GM23338 (cell line): ENCODE measurements around the gene PKNOX2. TPM values are rescaled to one million over a fixed set of nuclear protein-coding genes. Genes with fewer than 3 reads are reported as not detected.

Experiments used
- ATAC-seq: fragments of 200-7000 bp; cut with Tn5 transposase; 3 replicates; pipeline ENCODE4 v1.9.1; 2020
- DNase-seq: peaks from one replicate; pipeline ENCODE4 v3.0.0-alpha.2; 2015; ENCODE audit warnings: low spot score
- H2AFZ ChIP-seq: fragments of 200-600 bp; sonication (generic); 2 replicates; pipeline ENCODE4 v1.8.0; 2016; ENCODE audit warnings: antibody characterized with exemption, mild to moderate bottlenecking, moderate library complexity
- H3F3A ChIP-seq: fragments of 200-600 bp; sonication (generic); replicated peaks from 2 replicates; pipeline ENCODE4 v1.8.0; 2017; ENCODE audit warnings: antibody characterized with exemption, mixed run types, low read depth
- H3K27ac ChIP-seq: fragments of 200-600 bp; sonication (generic); 2 replicates; pipeline ENCODE4 v1.6.1; 2016; ENCODE audit warnings: low read depth
- H3K27me3 ChIP-seq: fragments of 200-600 bp; sonication (generic); 2 replicates; pipeline ENCODE4 v1.8.0; 2016; ENCODE audit warnings: mild to moderate bottlenecking, mixed run types, moderate library complexity; ENCODE audit not compliant: insufficient read depth
- H3K36me3 ChIP-seq: fragments of 200-600 bp; sonication (generic); 2 replicates; pipeline ENCODE4 v1.8.0; 2016; ENCODE audit warnings: mild to moderate bottlenecking; ENCODE audit not compliant: insufficient read depth
- H3K4me1 ChIP-seq: fragments of 200-600 bp; sonication (generic); 2 replicates; pipeline ENCODE4 v1.8.0; 2016; ENCODE audit warnings: mild to moderate bottlenecking, moderate library complexity; ENCODE audit not compliant: insufficient read depth
- H3K4me2 ChIP-seq: fragments of 200-600 bp; sonication (generic); 2 replicates; pipeline ENCODE4 v1.7.1; 2017; ENCODE audit warnings: mixed run types
- H3K4me3 ChIP-seq: fragments of 200-600 bp; sonication (generic); 2 replicates; pipeline ENCODE4 v1.6.1; 2016; ENCODE audit warnings: mixed run types
- H3K79me2 ChIP-seq: fragments of 200-600 bp; sonication (generic); replicated peaks from 2 replicates; pipeline ENCODE4 v1.8.0; 2017; ENCODE audit warnings: mild to moderate bottlenecking; ENCODE audit not compliant: insufficient read depth
- H3K9me2 ChIP-seq: fragments of 200-600 bp; sonication (generic); 2 replicates; pipeline ENCODE4 v1.8.0; 2017; ENCODE audit not compliant: insufficient read depth
- H4K20me1 ChIP-seq: fragments of 200-600 bp; sonication (generic); replicated peaks from 2 replicates; pipeline ENCODE4 v1.8.0; 2017; ENCODE audit warnings: mild to moderate bottlenecking; ENCODE audit not compliant: insufficient read depth
- H3K27ac Mint-ChIP-seq: 2 replicates; pipeline ENCODE4 v1.8.0; 2020; ENCODE audit warnings: inconsistent platforms, mild to moderate bottlenecking, moderate library complexity, mixed read lengths
- H3K27me3 Mint-ChIP-seq: 3 replicates; pipeline ENCODE4 v1.8.0; 2022; ENCODE audit warnings: low read depth, mild to moderate bottlenecking, moderate library complexity, mixed read lengths, inconsistent platforms; ENCODE audit not compliant: insufficient read depth, poor library complexity
- H3K36me3 Mint-ChIP-seq: 3 replicates; pipeline ENCODE4 v1.8.0; 2021; ENCODE audit warnings: low read depth, mild to moderate bottlenecking, inconsistent platforms, moderate library complexity, mixed read lengths
- H3K4me1 Mint-ChIP-seq: 3 replicates; pipeline ENCODE4 v1.8.0; 2020; ENCODE audit warnings: mild to moderate bottlenecking, inconsistent platforms, mixed read lengths
- H3K4me3 Mint-ChIP-seq: 3 replicates; pipeline ENCODE4 v1.8.0; 2021; ENCODE audit warnings: moderate library complexity, mild to moderate bottlenecking, inconsistent platforms, mixed read lengths
- H3K9me3 Mint-ChIP-seq: 3 replicates; pipeline ENCODE4 v1.8.0; 2020; ENCODE audit warnings: moderate library complexity, mild to moderate bottlenecking, inconsistent platforms, mixed read lengths
- CTCF ChIP-seq, 2 experiments: fragments of 200-600 bp in 1 of 2; sonication (generic) in 1 of 2; conservative IDR thresholded peaks; 2 replicates each; pipeline versions ENCODE4 v1.5.1 to v1.6.1; 2016 to 2017; ENCODE audit warnings: antibody characterized with exemption in 2 of 2, low read depth in 2 of 2, mild to moderate bottlenecking in 2 of 2, moderate library complexity in 1 of 2
- NANOG ChIP-seq: IDR thresholded peaks from 2 replicates; pipeline ENCODE4 v1.6.1; 2016; ENCODE audit warnings: antibody characterized with exemption, borderline replicate concordance
- POLR2AphosphoS5 ChIP-seq: IDR thresholded peaks from 2 replicates; pipeline ENCODE4 v1.6.1; 2016; ENCODE audit warnings: antibody characterized with exemption, low read depth
- ZNF331 ChIP-seq: fragments of 250-450 bp; sonication (Bioruptor Pico); IDR thresholded peaks from 2 replicates; pipeline ENCODE4 v1.5.0; 2020; ENCODE audit warnings: low read depth, mild to moderate bottlenecking, moderate library complexity
- polyA plus RNA-seq: library from polyadenylated mRNA; unstranded; fragments of >200 nt; fragmentation: Nextera tagmentation; extraction: Ambion mirVana; gene quantifications from 2 replicates; pipeline ENCODE4 v1.2.1, GENCODE V29; 2016
- total RNA-seq: library from RNA; depleted of rRNA; stranded (reverse); fragments of >200 nt; shearing (Covaris generic); gene quantifications from 2 replicates; pipeline ENCODE4 v1.2.3, GENCODE V29; 2014

The PKNOX2 gene
- total and polyA plus RNA-seq, 2 experiments from 2014 or later, result 0.42 to 0.83 TPM

- Histone ChIP-seq H3K4me2 (no peak overlapping the region), H3K9me2 (no peaks in the 10 kb centered on the region), H2AFZ (no peak overlapping the region), H3K4me1 (peaks cover 23% of the 10 kb centered on the region), H3K27ac (no peak overlapping the region), H3K4me3 (no peak overlapping the region), H3K27me3 (no peaks in the 10 kb centered on the region; the same call in 1 of the 2 replicates), H3F3A (no peaks in the 10 kb centered on the region), H3K79me2 (no peaks in the 10 kb centered on the region), H4K20me1 (no peaks in the 10 kb centered on the region), H3K36me3 (no peaks in the 10 kb centered on the region)
- Mint-ChIP-seq H3K27me3 (peaks cover under 1% of the 10 kb centered on the region), H3K36me3 (peaks cover 3% of the 10 kb centered on the region; the same call in 1 of the 3 replicates), H3K27ac (no peak overlapping the region), H3K9me3 (peaks cover 4% of the 10 kb centered on the region; the same call in 1 of the 3 replicates), H3K4me1 (peaks cover 32% of the 10 kb centered on the region), H3K4me3 (no peak overlapping the region)
- 0 out of 4 replicates have a peak, but pooled peaks of 1 of the 2 experiments have one; percentile 12 for TF ChIP-seq CTCF (conservative IDR thresholded peaks at IDR 0.05; ENCODE audit: low read depth in 2 of 2)
- TF ChIP-seq NANOG, result no peak
- DNase-seq, result no peak
- no peak for ATAC-seq
Measured at GRCh38 chr11:125157953-125158680, 6.4 kb upstream of the PKNOX2 start.

- Mint-ChIP-seq H3K4me1 (peaks cover 53% of the 10 kb centered on the region), H3K27me3 (peaks cover 38% of the 10 kb centered on the region), H3K9me3 (no peaks in the 10 kb centered on the region), H3K27ac (peak overlapping the region; percentile 79; the same call in 1 of the 2 replicates), H3K4me3 (peak overlapping the region; percentile 74), H3K36me3 (no peaks in the 10 kb centered on the region)
- DNase-seq, result peak; percentile 73
- H3K4me1 ChIP-seq, result peaks cover 40% of the 10 kb centered on the region
- no peaks in the 10 kb centered on the region for H3K36me3 ChIP-seq
- TF ChIP-seq ZNF331 (CRISPR knock-in tag), result no peak
- no peak for TF ChIP-seq POLR2AphosphoS5
- no peak for TF ChIP-seq CTCF (conservative IDR thresholded peaks at IDR 0.05; ENCODE audit: low read depth in 2 of 2)
- no peak for TF ChIP-seq NANOG
- ATAC-seq, result peak; percentile 1; the same call in 2 of the 3 replicates
- no peak overlapping the region for H3K27ac ChIP-seq
- no peaks in the 10 kb centered on the region for H3K9me2 ChIP-seq
- peaks cover 4% of the 10 kb centered on the region; the same call in 1 of the 2 replicates for H3F3A ChIP-seq
- H3K79me2 ChIP-seq, result no peaks in the 10 kb centered on the region
- no peak overlapping the region for H2AFZ ChIP-seq
- peak overlapping the region; percentile 97 for H3K4me2 ChIP-seq
- H4K20me1 ChIP-seq, result no peaks in the 10 kb centered on the region
- peaks cover 27% of the 10 kb centered on the region for H3K27me3 ChIP-seq
- no peak overlapping the region; the same call in 1 of the 2 replicates for H3K4me3 ChIP-seq
Measured at GRCh38 chr11:125162743-125163142, 1.8 kb upstream of the PKNOX2 start.
